Dedifferentiated amniotic fluid mesenchymal stem cell (primary cell): ENCODE results near the gene VAMP8.

ENCODE experiments used
- DNase-seq: peaks from one replicate; pipeline ENCODE4 v3.0.0-alpha.2; 2016; ENCODE audit errors: extremely low spot score

The VAMP8 gene

GRCh38 chr2:85619617-85620016 lies 42.2 kb downstream of the VAMP8 start:
- no peak for DNase-seq

- no peak for DNase-seq
Observed at GRCh38 chr2:85621338-85621737, 44.0 kb downstream of the VAMP8 start.

- no peak for DNase-seq
Observed at GRCh38 chr2:85623991-85624390, 46.6 kb downstream of the VAMP8 start.

GRCh38 chr2:85628658-85629057 lies 51.3 kb downstream of the VAMP8 start:
- DNase-seq: no peak

GRCh38 chr2:85631316-85631715 lies 53.9 kb downstream of the VAMP8 start:
- no peak for DNase-seq
